ENCODE results near the gene SMIM10L2A. TPM values are rescaled to one million over a fixed set of nuclear protein-coding genes. Genes with fewer than 3 reads are reported as not detected.

Gene SMIM10L2A
- total RNA-seq (ENCODE audit: low replicate concordance) = 0.08 and 0.35 TPM in 2 replicates

DNA sequence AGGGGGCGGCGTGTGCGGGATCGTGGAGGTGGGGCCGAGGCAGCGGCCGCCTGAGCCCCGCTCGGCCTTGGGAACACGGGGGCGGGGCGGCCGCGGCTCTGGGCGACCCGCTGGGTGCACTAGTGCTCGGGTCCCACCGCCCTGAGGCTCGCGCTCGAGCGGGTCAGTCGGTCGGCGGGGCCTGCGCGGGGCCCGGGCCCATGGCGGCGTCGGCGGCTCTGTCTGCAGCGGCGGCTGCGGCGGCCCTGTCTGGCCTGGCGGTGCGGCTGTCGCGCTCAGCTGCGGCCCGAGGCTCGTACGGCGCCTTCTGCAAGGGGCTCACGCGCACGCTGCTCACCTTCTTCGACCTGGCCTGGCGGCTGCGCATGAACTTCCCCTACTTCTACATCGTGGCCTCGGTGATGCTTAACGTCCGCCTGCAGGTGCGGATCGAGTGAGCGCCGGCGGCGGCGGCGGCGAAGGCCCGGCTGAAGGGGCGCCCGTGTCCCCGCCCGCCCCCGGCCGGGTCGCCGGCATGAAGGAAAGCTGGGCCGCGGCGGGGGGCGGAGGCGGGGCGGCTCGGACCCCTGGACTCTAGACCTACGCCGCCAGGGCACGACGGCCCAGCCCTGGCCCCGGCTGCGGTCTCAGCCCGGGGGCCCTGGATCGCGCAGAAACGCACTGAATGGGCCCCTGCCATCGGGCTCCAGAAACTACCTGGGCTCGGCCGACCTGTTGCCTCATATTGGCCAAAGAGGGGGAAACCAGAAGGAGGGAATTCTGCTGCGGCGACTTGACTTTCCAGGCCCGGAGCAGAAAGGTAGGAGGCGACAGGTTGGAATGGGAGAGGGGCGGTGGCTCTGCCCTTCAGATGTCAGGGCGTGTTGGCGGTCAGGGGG, at the start of gene SMIM10L2A:
TSS of gene SMIM10L2A (plus strand) at position 13 of the 878 bp plus-strand sequence. CDS start at position 201, 188 bp downstream.

Other genes starting within 250 kb of the SMIM10L2A start
- not detected in 2 replicates for gene ETDA, start 169.9 kb upstream of the SMIM10L2A start, total RNA-seq (ENCODE audit: low replicate concordance)
- not detected in 2 replicates for gene ETDC, start 112.5 kb upstream of the SMIM10L2A start, total RNA-seq (ENCODE audit: low replicate concordance)
- gene ZNF75D, start 77.8 kb upstream of the SMIM10L2A start, total RNA-seq (ENCODE audit: low replicate concordance) = 4.9 and 5.1 TPM in 2 replicates
- 3.3 and 7.8 TPM in 2 replicates for gene ZNF449, start 77.1 kb upstream of the SMIM10L2A start, total RNA-seq (ENCODE audit: low replicate concordance)
- gene INTS6L, start 98.7 kb downstream of the SMIM10L2A start, total RNA-seq (ENCODE audit: low replicate concordance) = 2.3 and 3.5 TPM in 2 replicates

Data from smooth muscle cell of the coronary artery (primary cell).